ENCODE measurements around the gene PLA2G4D. TPM values are rescaled to one million over a fixed set of nuclear protein-coding genes. Genes with fewer than 3 reads are reported as not detected.

PLA2G4D gene
- total and polyA plus RNA-seq, 2 experiments from 2014 or later = 0.07 to 0.15 TPM

- no peak for TF ChIP-seq CTCF (conservative IDR thresholded peaks at IDR 0.05; ENCODE audit: low read depth in 2 of 2)
- no peak for TF ChIP-seq POLR2AphosphoS5 (IDR thresholded peaks at IDR 0.05; ENCODE audit: low read depth)
Observed at GRCh38 chr15:42031198-42031915, 63.0 kb downstream of the PLA2G4D start (continued).

- no peaks in the 10 kb centered on the region for H3K4me1 Mint-ChIP-seq
- H3K27me3 Mint-ChIP-seq (ENCODE audit: insufficient read depth, low read depth, poor library complexity) = peaks cover 4% of the 10 kb centered on the region
- H4K20me1 ChIP-seq (replicated peaks; ENCODE audit: insufficient read depth) = no peaks in the 10 kb centered on the region
- no peak overlapping the region for H3K27ac Mint-ChIP-seq
- no peak overlapping the region for H3K4me3 ChIP-seq
- H3K36me3 Mint-ChIP-seq (ENCODE audit: low read depth) = peaks cover 22% of the 10 kb centered on the region
- no peaks in the 10 kb centered on the region for H3F3A ChIP-seq (replicated peaks; ENCODE audit: low read depth)
- H3K9me3 Mint-ChIP-seq = peaks cover 43% of the 10 kb centered on the region
- no peaks in the 10 kb centered on the region for H3K79me2 ChIP-seq (replicated peaks; ENCODE audit: insufficient read depth)
- no peak overlapping the region for H3K4me2 ChIP-seq
- DNase-seq (ENCODE audit: low spot score) (no peak), ATAC-seq (no peak)
- H3K27me3 ChIP-seq (ENCODE audit: insufficient read depth) = no peaks in the 10 kb centered on the region
- TF ChIP-seq CREB1 (CRISPR knock-in tag; IDR thresholded peaks at IDR 0.05; ENCODE audit: low read depth) = no peak
- TF ChIP-seq STAT1 (IDR thresholded peaks at IDR 0.05; ENCODE audit: unreplicated experiment) = no peak
- TF ChIP-seq ZNF331 (CRISPR knock-in tag; IDR thresholded peaks at IDR 0.05; ENCODE audit: low read depth) = no peak
- TF ChIP-seq JUNB (IDR thresholded peaks at IDR 0.05; ENCODE audit: unreplicated experiment) = no peak
- no peak for TF ChIP-seq CTCF (conservative IDR thresholded peaks at IDR 0.05; ENCODE audit: low read depth in 2 of 2)
- no peak for TF ChIP-seq ZNF114 (CRISPR knock-in tag; IDR thresholded peaks at IDR 0.05)
- H3K4me3 Mint-ChIP-seq = no peak overlapping the region
- H3K27ac ChIP-seq (ENCODE audit: low read depth) = no peak overlapping the region
- no peak overlapping the region for H2AFZ ChIP-seq
- H3K9me2 ChIP-seq (ENCODE audit: insufficient read depth) = no peaks in the 10 kb centered on the region
- H3K36me3 ChIP-seq (ENCODE audit: insufficient read depth) = no peaks in the 10 kb centered on the region
- no peaks in the 10 kb centered on the region for H3K4me1 ChIP-seq (ENCODE audit: insufficient read depth)
Observed at GRCh38 chr15:42027521-42027920, 66.8 kb downstream of the PLA2G4D start.

- no peak overlapping the region for H3K4me3 Mint-ChIP-seq
- no peak overlapping the region for H3K27ac Mint-ChIP-seq
- H3K4me3 ChIP-seq = no peak overlapping the region
- H3K36me3 Mint-ChIP-seq (ENCODE audit: low read depth) = peaks cover 21% of the 10 kb centered on the region
- no peaks in the 10 kb centered on the region for H4K20me1 ChIP-seq (replicated peaks; ENCODE audit: insufficient read depth)
- no peaks in the 10 kb centered on the region for H3K79me2 ChIP-seq (replicated peaks; ENCODE audit: insufficient read depth)
- no peak for DNase-seq (ENCODE audit: low spot score)
- no peak overlapping the region for H3K4me2 ChIP-seq
- peaks cover 56% of the 10 kb centered on the region for H3K9me3 Mint-ChIP-seq
- no peaks in the 10 kb centered on the region for H3K4me1 Mint-ChIP-seq
- H3K27me3 Mint-ChIP-seq (ENCODE audit: insufficient read depth, low read depth, poor library complexity) = peaks cover 6% of the 10 kb centered on the region
- no peak overlapping the region for H2AFZ ChIP-seq
- no peaks in the 10 kb centered on the region for H3K27me3 ChIP-seq (ENCODE audit: insufficient read depth)
- no peaks in the 10 kb centered on the region for H3K9me2 ChIP-seq (ENCODE audit: insufficient read depth)
- H3K4me1 ChIP-seq (ENCODE audit: insufficient read depth) = no peaks in the 10 kb centered on the region
- no peak for ATAC-seq
- no peaks in the 10 kb centered on the region for H3F3A ChIP-seq (replicated peaks; ENCODE audit: low read depth)
- H3K27ac ChIP-seq (ENCODE audit: low read depth) = no peak overlapping the region
- no peaks in the 10 kb centered on the region for H3K36me3 ChIP-seq (ENCODE audit: insufficient read depth)
- TF ChIP-seq STAT1 (IDR thresholded peaks at IDR 0.05; ENCODE audit: unreplicated experiment) (no peak), ZNF114 (CRISPR knock-in tag; IDR thresholded peaks at IDR 0.05) (no peak), CREB1 (CRISPR knock-in tag; IDR thresholded peaks at IDR 0.05; ENCODE audit: low read depth) (no peak), ZNF331 (CRISPR knock-in tag; IDR thresholded peaks at IDR 0.05; ENCODE audit: low read depth) (no peak), NANOG (IDR thresholded peaks at IDR 0.05; ENCODE audit: borderline replicate concordance) (no peak), EZH2phosphoT487 (IDR thresholded peaks at IDR 0.05; ENCODE audit: unreplicated experiment) (no peak), REST (IDR thresholded peaks at IDR 0.05; ENCODE audit: unreplicated experiment) (no peak)
Observed at GRCh38 chr15:42024303-42024702, 70.1 kb downstream of the PLA2G4D start.
